Fibroblast of lung (primary cell): ENCODE measurements around the gene OR2M7.
"Not testable (repeated sequence)": the region's sequence is repeated elsewhere in the genome, so short reads cannot be mapped to it uniquely, and the experiment has no call there.

Source experiments
- CTCF ChIP-seq, 2 donors: IDR thresholded peaks in 1 of 2; conservative IDR thresholded peaks in 1 of 2; 1 replicate in 1 of 2; 2 replicates in 1 of 2; pipeline ENCODE4 v1.5.1; 2011 to 2012; ENCODE audit warnings: low read length in 2 of 2, control low read depth in 1 of 2, inconsistent platforms in 1 of 2, low read depth in 1 of 2, mild to moderate bottlenecking in 1 of 2
- EZH2 ChIP-seq: IDR thresholded peaks from 2 replicates; pipeline ENCODE4 v1.5.1; 2012; ENCODE audit warnings: low read length, control low read depth, mild to moderate bottlenecking; ENCODE audit errors: missing control alignments

GRCh38 chr1:248306740-248307139 lies 17.6 kb downstream of the OR2M7 start:
- TF ChIP-seq CTCF (conservative IDR thresholded peaks at IDR 0.05 in 1 of 2, IDR thresholded peaks at IDR 0.05 in 1 of 2; ENCODE audit: low read depth in 1 of 2, low read length in 2 of 2); EZH2: not testable (repeated sequence)
